ENCODE measurements around the gene PIGR.

PIGR gene

DNA sequence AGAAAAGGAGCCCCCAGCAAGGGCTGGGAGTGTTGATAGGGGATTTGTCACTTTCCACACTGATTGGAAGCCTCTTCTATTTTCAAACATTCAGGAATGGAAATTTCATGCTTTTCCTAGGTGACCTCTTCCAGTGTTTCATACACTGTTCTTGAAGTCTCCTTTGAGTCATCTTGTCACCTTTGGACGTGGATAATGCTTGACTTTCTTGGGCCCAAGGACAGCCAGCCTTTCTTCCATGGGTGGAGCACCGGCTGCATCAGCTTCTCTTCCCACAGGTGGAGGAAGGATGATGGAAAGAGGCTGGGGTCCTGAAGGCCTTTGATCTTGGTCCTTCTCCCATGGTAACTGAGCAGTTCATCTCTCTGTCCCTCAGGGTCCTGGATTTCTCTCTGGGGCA, 11.9 kb upstream of the PIGR start:
- DNase-seq, result no peak

DNA sequence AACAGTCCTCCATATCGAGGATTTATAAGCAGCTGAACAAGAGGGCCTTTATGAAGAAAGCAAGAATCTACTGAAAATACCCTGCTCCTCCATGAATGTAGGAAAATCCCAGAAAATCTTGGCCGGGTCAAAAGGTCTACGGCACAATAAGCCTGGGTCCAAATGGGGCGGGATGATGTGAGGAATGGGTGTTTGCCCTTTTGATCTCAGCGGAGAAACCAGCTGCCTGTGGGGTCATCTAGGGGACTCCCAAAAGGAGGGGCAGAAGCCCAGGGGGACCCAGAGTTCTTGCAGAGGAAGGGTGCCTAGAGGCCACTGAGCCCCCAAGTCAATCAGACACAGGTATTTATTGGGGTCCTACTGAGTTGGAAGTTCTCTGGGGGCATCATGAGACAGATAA, 11.4 kb upstream of the PIGR start:
- no peak for DNase-seq

DNA sequence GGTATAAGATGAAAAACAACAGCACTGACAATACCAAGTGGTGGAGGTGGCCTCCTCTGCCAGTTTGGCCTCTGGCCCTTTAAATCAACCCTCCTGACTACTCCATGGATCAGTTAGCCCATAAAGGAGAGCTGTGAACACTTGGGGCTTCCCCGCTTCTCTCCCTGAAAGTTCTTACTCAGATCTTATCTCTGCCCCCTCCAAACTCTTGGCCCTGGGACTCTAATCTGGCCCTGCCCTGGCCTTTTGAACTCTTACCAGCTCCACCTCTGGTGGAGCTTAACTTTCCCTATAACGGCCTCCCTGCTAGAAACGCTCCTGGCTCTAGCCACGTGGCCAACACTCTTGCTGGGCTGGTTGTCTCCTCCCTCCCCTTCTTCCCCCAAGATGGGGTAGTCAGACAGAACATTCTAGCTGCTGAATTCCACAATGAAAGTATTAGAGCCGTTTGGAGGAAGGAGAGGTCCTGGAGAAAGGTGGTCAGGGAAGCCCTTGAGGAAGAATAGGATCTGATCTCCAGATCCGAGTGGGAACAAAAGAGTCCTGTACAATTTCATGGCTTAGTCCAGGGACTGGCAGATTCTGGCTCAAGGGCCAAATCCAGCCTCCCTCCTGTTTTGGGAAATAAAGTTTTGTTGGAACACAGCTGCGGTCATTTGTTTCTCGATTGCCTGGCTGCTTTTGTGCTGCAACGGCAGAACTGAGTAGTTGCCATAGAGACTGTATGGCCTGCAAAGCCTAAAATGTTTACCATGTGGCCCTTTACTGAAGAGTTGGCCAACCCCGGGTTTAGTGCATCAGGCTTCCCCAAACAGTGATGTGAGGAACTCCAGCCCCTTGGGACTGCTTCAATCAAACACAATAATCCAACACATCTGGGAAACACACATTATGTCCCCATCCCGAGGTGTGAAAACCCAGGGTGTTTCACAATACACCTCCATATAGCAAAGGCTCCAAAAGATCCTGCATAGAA, 9.5 kb upstream of the PIGR start:
- no peak for DNase-seq

DNA sequence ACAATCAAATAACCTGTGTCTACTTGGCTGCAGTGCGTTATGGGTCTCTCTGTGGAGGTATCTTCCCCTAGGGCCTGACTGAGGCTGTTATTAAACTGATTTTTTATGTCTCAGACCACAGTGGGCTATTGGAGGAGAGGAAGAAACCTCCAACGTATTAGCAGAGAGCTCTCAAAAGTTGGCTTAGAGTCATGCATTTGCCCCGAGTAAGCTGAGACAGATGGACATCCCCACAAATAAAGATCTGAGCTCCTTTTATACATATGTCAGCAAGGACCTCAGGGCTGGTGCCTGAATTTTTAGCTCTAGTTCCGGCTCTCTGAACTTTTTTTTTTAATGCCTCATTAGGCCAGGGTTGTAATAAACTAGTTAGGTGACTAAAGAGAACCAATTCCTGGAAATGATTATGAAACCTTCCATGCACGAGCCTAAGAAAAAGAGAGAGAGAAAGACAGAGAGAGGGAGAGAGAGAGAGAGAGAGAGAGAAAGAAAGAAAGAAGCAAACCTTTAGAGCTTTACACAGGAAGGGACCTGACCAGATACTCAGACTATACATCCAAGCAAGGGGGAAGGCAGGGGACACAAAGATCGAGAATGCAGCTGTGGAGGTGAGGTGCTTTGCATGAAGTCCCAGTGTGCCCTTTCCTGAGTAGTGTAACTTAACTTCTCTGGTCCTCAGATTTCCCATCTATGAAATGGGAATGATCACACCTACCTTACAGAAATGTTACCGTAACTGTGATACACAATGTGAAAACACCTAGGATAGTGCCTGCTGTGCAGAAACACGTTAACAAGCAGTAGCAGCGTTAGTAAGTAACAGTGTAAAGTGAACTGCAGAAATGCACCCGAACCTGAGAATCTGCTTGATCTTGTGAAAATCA, 8.4 kb upstream of the PIGR start:
- peak; percentile 18 for DNase-seq

DNA sequence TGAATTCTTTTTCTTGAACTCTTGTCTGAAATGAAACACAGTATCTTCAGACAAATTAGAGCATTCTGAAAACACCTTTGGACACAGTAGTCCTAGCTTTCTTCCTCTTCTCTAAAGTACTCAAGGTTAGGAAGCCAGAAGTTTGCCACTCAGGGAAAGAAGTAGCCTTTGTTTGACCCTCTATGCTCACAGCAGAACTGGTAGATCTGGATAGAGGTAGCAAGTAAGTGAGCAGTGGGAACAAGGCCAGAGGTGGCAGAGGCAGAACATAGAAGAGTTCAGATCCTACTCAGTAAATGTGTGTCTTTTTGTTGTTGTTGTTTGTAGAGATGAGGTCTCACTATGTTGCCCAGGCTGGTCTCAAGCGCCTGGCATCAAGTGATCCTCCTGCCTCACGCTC, 7.4 kb upstream of the PIGR start:
- DNase-seq, result no peak

DNA sequence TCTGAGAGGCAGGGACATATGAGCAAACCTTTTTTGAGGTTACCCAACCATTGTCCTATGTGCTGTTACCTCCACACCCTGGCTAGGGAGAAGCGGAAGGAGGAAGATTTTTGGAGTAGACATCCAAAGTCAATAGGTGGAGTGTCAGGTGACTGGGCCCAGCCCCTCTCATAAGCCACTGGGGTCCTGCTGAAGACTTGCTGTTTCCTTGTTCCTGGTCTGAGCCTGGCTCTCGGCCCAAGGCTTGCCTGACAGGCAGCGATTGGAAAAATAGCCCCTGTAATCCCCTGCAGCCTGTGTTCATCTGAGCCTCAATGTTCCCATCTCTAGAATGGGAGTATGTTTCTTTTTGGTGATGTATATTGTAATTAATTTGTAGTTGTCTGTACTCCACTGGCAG, 6.9 kb upstream of the PIGR start:
- DNase-seq, result no peak

DNA sequence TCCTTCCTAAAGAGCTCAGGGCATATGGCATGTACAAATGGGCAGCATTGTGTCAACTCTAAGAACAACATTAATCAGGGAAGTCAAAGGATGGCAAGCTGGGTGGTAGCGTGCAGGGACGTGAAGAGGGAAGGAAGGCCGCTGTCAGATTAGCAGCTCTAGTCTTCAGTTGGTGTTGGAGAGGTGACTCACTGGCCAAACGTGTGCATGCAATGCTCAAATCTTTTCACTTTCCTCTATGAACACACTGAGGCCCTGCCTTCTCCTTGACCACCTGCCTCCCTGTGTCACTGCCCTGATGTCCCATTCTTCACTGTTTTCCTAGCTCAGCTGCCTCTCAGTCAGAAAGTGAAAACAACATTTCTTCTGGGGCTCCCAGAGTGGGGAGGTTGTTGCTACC, 5.9 kb upstream of the PIGR start:
- DNase-seq, result no peak

DNA sequence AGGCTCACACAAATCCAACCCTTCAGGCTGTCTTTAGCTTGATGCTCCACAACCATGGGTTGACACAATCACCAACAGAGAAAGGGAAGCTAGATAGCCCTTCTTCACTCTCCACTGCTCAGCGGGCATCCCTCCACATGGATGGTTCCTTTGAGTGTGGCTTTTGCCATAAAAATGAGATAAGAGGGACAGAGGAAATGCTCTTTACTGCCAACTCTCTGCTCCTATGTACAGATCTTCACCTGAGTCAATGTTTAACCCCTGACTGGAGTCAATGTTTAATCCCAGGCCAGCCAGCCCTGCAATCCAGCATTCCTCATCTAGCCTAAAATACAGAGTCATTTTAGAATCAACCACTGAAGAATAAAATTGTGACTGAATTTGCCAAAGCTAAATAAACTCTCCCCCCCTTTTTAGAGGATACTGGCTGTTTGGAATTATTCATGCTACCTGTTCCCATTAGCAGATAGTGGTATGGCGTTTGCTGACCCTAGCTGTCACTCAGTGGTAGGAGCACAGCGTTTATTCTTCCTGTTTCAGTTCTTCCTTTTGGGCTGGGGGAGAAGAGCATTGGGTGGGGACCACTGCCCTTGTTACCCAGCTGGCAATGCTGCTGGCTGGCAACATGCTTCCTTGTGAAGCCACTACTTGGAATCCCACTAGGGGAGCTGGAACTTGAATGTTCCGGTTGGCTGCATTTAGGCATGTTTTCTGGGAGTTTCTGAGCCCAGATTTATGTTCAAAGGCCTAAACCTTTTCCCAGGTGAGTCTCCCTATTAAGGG, 5.2 kb upstream of the PIGR start:
- DNase-seq, result no peak

DNA sequence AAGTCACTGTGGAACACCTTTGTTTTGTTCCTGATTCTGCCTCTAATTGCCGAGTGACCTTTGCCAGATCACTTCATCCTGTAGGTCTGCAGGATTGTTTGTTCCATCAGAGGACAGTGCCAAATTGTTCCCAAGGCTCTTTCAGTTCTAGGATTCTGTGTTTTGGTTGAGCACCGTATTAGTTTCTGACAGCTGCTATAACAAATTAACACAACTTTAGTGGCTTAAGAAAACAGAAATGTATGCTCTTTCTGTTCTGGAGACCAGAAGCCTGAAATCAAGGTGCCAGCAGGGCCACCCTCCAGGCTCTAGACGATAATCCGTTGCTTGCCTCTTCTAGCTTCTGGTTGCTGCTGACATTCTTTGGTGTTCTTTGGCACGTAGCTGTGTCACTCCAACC, 3.4 kb upstream of the PIGR start:
- no peak for DNase-seq

DNA sequence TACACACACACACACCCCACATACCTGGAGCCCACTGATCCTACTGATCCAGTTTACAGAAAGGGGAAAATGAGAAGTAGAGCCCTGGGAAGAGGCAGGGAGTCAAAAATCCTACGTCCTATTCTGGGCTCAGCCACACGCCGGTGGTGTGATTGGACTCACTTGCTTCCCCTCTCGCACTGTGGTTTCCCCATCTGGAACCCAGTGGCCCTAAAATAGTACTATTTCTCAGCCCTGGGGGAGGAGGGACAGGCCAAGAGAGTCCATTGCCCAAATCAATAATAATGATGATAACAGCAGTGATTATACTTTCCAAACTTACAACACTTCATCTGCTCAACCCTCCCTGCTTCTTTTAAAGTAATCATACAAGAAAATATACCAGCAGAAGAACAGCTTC, 2.9 kb upstream of the PIGR start:
- DNase-seq, result no peak

DNA sequence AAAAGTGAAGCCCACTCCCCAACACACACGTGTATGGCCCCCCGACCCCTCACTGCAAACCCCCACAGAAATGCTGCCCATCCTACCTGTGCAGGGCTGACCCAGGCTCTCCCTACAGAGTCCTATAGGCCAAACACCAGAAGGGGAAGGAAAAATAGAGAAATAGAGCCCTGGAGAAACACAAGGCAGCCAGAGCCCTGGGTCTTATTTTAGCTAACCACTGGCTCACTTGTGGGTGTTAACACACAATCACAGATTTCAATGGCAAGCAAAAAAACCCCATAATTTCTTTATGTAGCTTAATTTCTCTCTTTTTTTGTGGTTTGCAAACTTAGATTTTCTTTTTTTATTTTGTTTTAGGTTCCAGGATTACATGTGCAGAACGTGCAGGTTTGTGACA, 989 bp upstream of the PIGR start:
- DNase-seq, result no peak

DNA sequence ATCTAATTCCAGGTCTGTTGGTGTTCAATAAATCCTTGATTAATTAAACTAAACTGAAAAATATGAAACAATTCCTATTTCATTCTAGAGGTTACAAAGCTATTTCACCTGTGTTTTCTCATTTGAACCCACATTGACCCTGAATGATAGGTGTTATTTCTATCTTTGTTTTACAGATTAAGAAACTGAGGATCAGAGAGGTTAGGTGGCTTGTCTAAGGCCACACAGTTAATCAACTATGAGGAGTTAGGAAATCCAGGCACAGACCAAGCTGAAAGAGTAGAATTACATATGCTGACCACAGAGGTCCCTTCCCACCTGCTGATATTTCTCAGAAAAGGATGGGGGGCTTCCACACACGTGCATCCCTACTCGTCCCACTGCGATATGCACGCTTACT, 487 bp downstream of the PIGR start:
- no peak for DNase-seq

DNA sequence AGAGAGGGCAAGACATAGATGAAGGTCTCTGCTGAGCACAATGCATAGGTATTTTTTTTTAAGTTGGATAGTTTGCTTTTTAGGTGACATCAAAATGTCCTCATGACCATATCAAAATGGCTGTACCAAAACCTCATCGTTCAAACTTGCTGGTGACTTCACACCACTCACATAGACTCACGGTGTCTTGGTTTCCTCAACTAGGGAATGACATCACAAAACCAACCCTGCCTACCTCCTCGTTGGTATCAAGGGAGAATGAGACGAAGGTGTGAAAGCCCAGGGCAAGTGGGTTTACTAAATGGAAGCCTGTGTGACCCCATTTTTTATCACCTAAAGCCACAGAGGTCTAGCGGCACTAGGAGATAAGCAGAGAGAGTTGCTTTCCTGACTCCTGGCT, 1.6 kb downstream of the PIGR start:
- no peak for DNase-seq

DNA sequence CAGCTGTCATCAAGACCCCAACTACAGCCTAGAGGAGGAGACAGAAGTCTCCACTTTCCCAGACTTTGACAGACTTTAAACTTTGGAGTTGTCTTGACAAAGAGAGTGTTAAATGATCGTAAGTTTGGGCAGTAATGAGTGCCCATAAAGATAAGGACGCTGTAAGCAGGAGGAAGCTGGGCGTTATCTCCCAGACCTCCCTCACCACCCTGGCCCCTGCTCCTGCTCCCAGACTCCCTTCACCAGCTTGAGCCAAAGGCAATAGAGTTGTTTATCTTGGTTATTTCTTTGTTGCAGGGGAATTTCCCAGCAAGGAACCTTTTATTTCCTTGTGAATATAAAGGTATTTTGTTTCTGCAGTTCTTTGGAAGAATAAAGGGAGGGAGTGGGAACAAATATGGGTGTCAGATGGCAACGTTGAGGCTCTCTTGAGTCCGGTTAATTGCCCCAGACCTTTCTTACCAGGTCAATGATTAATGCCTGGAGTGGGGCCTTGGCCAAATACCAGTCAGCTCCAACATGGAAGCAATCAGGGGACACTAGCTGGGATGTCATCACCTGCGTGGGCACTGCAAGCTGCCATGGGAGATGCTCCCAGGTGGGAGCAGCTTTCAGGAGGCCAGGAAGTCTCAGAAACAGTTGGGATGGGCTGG, 4.4 kb downstream of the PIGR start:
- DNase-seq, result no peak

DNA sequence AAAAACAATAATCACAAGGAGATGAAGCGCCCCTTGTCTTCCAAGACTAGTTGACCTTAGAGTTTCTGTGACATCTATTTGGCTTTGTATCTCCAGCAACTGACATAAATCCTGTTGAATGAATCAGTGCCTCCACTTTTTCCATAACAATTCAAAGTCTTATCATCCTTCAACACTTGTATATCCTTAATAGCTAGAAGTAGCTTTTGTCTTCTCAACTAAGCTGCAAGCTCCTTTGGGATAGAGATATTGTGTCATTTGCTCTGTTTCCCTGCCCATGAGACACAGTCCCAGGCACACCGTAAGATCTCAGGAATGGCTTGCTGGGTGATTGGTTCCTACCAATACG, 5.7 kb downstream of the PIGR start:
- DNase-seq, result no peak

DNA sequence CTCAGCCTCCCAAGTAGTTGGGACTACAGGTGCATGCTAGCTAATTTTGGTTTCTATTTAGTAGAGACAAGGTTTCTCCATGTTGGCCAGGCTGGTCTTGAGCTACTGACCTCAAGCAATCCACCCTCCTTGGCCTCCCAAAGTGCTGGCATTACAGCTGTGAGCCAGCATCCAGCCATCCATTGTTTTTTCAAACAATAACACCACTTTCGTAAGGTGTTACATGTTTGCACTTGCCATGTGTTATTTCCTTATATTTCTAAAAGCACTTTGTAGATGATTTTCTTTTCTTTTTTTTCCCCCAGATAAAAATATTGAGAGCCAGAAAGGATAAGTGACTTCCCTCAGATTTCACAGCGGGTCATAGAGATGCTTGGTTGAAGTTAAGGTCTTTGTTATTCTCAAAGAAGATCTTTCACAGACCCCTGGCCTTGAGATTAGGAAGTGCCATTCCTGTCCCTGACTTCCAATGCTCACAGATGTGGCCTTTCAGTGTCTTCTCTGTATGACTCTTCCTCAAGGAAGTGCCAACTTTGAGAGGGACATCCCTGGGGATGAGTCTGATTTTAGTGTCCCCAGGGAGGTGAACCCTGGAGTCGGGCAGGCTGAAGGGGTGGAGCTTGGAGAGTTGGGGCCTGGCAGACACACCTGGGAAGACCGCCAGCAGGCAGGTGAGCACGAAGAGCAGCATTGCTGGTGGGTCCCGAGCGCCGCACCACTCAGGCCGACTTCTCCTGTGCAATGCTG, 6.3 kb downstream of the PIGR start:
- DNase-seq, result no peak

DNA sequence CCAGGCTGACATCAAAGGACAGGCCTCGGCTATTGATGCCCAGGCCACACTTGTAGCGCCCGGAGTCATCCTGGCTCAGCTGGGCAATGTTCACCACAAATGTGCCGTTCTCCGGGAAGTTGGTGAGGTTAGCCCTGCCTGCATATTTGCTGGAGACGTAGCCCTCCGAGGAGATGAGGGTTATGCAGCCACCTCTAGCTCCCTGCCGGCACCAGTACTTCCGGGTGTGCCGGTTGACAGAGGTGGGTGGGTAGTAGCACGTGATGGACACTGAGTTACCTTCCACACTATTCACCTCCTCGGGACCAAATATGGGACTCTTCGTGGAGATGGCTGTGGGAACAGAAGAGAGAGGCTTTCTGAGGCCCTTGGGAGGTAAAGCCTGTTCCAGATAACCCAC, 7.1 kb downstream of the PIGR start:
- no peak for DNase-seq

DNA sequence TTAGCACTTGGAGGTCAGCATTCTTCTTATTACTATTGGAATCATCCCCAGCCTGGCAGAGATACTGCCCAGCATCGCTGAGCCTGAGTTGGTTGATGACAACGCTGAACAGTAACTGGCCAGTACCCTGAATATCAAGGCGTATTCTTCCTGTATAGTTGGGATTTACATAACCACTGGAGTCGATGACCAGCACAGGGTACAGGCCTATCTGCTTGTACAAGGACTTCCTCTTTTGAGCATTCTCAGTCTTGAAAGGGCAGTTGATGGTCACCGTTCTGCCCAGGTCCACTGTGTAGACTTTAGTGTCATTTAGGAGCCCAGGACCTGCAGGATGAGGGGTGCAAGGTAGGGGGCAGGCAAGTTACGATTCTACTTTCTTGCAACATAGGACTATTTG, 8.8 kb downstream of the PIGR start:
- DNase-seq, result no peak

DNA sequence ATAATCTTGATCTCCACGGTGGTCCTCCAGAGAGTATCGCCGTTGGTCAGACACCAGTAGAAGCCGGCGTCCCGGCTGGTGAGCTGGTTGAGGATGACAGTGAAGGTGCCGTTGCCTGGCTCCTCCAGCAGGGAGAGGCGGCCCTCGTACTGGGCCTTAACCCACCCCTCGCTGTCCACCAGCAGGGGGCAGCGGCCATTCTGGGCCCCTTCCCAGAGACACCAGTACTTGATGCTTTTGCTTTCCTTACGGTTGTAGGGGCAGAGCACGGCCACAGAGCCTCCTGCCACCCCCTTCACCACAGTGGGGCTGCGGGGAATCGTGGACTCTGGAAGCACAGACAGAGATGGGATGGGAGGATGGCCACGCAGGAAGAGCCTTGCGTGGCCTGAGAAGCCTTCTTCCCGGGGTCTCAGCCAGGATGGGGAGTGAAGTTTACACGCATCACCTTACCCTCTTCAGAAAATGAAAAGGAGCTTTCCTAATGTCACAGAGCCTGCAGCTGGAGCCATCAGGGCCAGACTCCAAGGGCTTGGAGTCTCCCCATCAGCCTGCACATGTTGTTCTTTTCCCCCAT, 10.7 kb downstream of the PIGR start:
- no peak for DNase-seq

DNA sequence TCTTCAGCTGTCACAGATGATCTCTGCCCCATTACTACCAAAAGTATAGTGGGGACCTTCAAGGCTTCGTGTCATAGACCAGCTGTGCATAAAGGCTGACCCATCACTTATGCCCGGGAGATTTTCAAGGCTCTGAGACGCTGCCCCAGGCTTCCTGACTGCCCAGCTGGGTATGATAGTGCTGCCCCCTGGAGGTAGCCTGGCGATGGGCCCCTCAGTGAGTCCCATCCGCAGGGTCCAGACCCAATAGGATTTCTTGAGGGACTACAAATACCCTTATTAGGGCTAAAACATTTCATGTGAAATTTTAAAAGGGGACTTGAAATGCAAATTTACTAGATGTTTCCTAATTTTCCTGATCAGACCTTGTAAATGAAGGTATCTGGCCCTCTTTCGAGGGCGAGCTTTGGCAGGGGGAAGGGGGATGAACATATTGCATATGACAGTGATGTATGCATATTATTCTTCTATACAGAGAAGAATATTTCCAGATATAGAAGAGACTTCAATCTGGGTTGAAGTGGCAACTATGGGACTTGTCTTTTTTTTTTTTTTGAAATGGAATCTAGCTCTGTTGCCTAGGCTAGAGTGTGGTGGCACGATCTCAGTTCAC, 12.8 kb downstream of the PIGR start:
- DNase-seq, result no peak

DNA sequence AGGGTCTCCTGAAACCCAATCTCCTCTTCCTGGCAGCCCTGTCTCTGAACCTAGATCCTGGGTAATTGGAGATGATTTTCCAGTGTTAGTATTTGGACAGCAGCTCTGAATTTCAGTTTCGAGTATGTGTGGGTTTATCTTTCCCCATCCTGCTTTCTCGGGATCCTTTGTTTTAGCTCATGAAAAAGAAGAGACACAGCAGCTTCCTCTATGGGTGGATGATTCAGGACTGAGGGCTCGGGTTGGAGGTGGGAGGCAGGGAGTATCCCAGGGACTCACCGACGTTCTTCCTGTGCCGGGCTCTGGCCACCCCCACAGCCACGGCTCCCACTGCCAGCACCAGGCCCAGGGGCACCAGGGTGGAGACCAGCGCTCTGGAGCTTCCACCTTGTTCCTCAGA, 14.1 kb downstream of the PIGR start:
- DNase-seq, result no peak

Measured in DMS 273 treated with DMSO at 0.1 percent for 48 hours (cell line).